Breast epithelium (tissue), 3 donors: ENCODE results near the gene TINAGL1.

Experiments used
- POLR2A ChIP-seq: fragments of 450-650 bp; IDR thresholded peaks from one replicate; pipeline ENCODE4 v1.6.1; 2016; ENCODE audit warnings: antibody characterized with exemption, mild to moderate bottlenecking, moderate library complexity
- TF ChIP-seq, protein P1 (sequence below), 3 donors: fragments of 450-650 bp; IDR thresholded peaks; one replicate each; pipeline ENCODE4 v1.5.1; 2016 to 2017; ENCODE audit warnings: antibody characterized with exemption in 3 of 3, mild to moderate bottlenecking in 3 of 3, moderate library complexity in 3 of 3

DNA sequence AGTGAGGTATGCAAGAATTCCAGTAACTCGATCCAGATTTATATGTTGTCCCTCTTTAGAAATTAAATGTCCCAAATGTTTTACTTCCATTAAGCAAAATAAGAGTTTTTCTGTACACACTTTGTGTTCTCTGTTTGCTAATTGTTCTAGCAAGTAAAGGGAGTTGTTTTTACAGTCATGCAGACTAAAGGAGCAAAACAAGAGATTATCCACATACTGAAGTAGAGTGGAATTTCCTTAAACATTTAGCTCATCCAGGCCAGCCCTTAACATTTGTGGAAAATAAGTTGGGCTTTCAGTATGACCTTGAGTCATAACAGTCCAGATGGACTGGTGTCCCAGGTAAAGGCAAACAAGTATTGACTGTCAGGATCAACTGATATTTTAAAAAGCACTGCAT, 44.1 kb upstream of the TINAGL1 start:
- TF ChIP-seq, protein P1, sequence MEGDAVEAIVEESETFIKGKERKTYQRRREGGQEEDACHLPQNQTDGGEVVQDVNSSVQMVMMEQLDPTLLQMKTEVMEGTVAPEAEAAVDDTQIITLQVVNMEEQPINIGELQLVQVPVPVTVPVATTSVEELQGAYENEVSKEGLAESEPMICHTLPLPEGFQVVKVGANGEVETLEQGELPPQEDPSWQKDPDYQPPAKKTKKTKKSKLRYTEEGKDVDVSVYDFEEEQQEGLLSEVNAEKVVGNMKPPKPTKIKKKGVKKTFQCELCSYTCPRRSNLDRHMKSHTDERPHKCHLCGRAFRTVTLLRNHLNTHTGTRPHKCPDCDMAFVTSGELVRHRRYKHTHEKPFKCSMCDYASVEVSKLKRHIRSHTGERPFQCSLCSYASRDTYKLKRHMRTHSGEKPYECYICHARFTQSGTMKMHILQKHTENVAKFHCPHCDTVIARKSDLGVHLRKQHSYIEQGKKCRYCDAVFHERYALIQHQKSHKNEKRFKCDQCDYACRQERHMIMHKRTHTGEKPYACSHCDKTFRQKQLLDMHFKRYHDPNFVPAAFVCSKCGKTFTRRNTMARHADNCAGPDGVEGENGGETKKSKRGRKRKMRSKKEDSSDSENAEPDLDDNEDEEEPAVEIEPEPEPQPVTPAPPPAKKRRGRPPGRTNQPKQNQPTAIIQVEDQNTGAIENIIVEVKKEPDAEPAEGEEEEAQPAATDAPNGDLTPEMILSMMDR (IDR thresholded peaks at IDR 0.05): no peak
- TF ChIP-seq POLR2A: no peak
